Stomach (tissue), 9 donors: ENCODE data around the gene KDM2B. TPM values are rescaled to one million over a fixed set of nuclear protein-coding genes. Genes with fewer than 3 reads are reported as not detected.

Experiments
- DNase-seq, 2 donors: peaks; one replicate each; pipeline versions ENCODE4 v3.0.0 to v3.0.0-alpha.2; 2013 to 2019
- H3K27ac ChIP-seq, 5 donors: fragments of 200-600 bp in 4 of 5; sonication (generic) in 4 of 5; one replicate each; pipeline ENCODE4 v1.5.1; 2013 to 2019; ENCODE audit warnings: mild to moderate bottlenecking in 1 of 5, moderate library complexity in 1 of 5
- H3K27me3 ChIP-seq, 3 donors: fragments of 200-600 bp; sonication (generic); one replicate each; pipeline ENCODE4 v1.5.1; 2017 to 2019; ENCODE audit warnings: mixed run types in 1 of 3
- H3K36me3 ChIP-seq, 4 donors: fragments of 200-600 bp; sonication (generic); 1 replicate in 3 of 4; 2 replicates in 1 of 4; pipeline ENCODE4 v1.5.1; 2016 to 2019
- H3K4me1 ChIP-seq, 4 donors: fragments of 200-600 bp; sonication (generic); one replicate each; pipeline ENCODE4 v1.5.1; 2016 to 2019
- H3K4me3 ChIP-seq, 4 donors: fragments of 200-600 bp; sonication (generic) in 3 of 4; one replicate each; pipeline ENCODE4 v1.5.1; 2016 to 2019; ENCODE audit warnings: mild to moderate bottlenecking in 1 of 4
- H3K9me3 ChIP-seq, 4 donors: fragments of 200-600 bp; sonication (generic); one replicate each; pipeline ENCODE4 v1.5.1; 2016 to 2019
- CTCF ChIP-seq, 7 experiments: fragments of 450-650 bp in 4 of 7; fragments of 200-600 bp in 3 of 7; sonication (generic) in 3 of 7; IDR thresholded peaks; one replicate each; pipeline ENCODE4 v1.5.1; 2016 to 2019; ENCODE audit warnings: antibody characterized with exemption in 7 of 7, control low read depth in 2 of 7, mild to moderate bottlenecking in 1 of 7
- EP300 ChIP-seq: sonication (generic); formaldehyde crosslinking; IDR thresholded peaks from one replicate; pipeline ENCODE4 v1.6.1; 2017; ENCODE audit warnings: antibody characterized with exemption
- POLR2A ChIP-seq, 4 donors: fragments of 450-650 bp; IDR thresholded peaks; one replicate each; pipeline ENCODE4 v1.6.1; 2016; ENCODE audit warnings: antibody characterized with exemption in 4 of 4, control low read depth in 2 of 4, mild to moderate bottlenecking in 1 of 4, moderate library complexity in 1 of 4
- POLR2AphosphoS5 ChIP-seq, 3 donors: sonication (generic); formaldehyde crosslinking; IDR thresholded peaks; one replicate each; pipeline ENCODE4 v1.6.1; 2016; ENCODE audit warnings: antibody characterized with exemption in 3 of 3
- WGBS, 5 donors: extraction: QIAGEN DNeasy Blood & Tissue Kit in 3 of 5; methylation state at CpG; one replicate each; pipeline versions ENCODE4 v1.1.5 to v1.1.7; 2013 to 2018; 5-methylcytosine and 5-hydroxymethylcytosine counted together
- intact Hi-C: fragments of 100-400 bp; cut with DNase I; formaldehyde crosslinking; loops from one replicate; pipeline ENCODE4 v1.15.1; 2023; ENCODE audit warnings: low total_unique reads
- polyA plus RNA-seq, 3 donors: library from polyadenylated mRNA; stranded (reverse); fragments of 200-250 nt; gene quantifications; one replicate each; pipeline ENCODE4 v1.2.3, GENCODE V29; 2013
- total RNA-seq, 5 donors: library from RNA; depleted of rRNA; stranded (reverse); fragments of >200 nt; gene quantifications; one replicate each; pipeline versions ENCODE4 v1.1.0 to v1.2.3, GENCODE V29; 2014 to 2016
- donor health status: healthy with polysubstance abuse.
- donor health status: Bipolar disorder and iron deficiency.
- donor health status: healthy.

KDM2B gene
- total and polyA plus RNA-seq, 8 donors: 5.8 to 72.8 (median 11.7) TPM

- Histone ChIP-seq H3K9me3 (no peaks in the 10 kb centered on the region), H3K4me3 (peak overlapping the region; percentile 62 to 74 (median 68)), H3K27me3 (no peaks in the 10 kb centered on the region), H3K36me3 (peaks cover 0 to 4% (median 0%) of the 10 kb centered on the region in 4 donors), H3K27ac (peak overlapping the region; percentile 36 to 96 (median 67)), H3K4me1 (peaks cover 12 to 29% (median 22%) of the 10 kb centered on the region in 4 donors)
- TF ChIP-seq POLR2A (IDR thresholded peaks at IDR 0.05) (no peak), CTCF (IDR thresholded peaks at IDR 0.05) (no peak), POLR2AphosphoS5 (IDR thresholded peaks at IDR 0.05) (no peak), EP300 (no peak)
- intact Hi-C loops: no loop called here
- DNase-seq: peak; percentile 29 to 61
- WGBS, 5 donors: 10 to 16% (median 11%) methylated on average over 48 to 70 of the region's 70 CpGs
These were observed 114.7 kb downstream of the KDM2B start for GRCh38 chr12:121465921-121466793.

GRCh38 chr12:121464331-121464730, 116.5 kb downstream of the KDM2B start:
- DNase-seq: no peak
- TF ChIP-seq CTCF (IDR thresholded peaks at IDR 0.05) (no peak), POLR2AphosphoS5 (IDR thresholded peaks at IDR 0.05) (no peak), EP300 (no peak), POLR2A (IDR thresholded peaks at IDR 0.05) (no peak)
- H3K36me3 ChIP-seq: peaks cover 0 to 4% (median 0%) of the 10 kb centered on the region in 4 donors
- no peaks in the 10 kb centered on the region for H3K9me3 ChIP-seq
- no peak overlapping the region for H3K4me3 ChIP-seq
- H3K27me3 ChIP-seq: no peaks in the 10 kb centered on the region
- H3K27ac ChIP-seq: no peak overlapping the region
- WGBS, 5 donors: 91 to 97% (median 95%) methylated on average over 13 of the region's 13 CpGs
- intact Hi-C loops: no loop called here
- peaks cover 12 to 29% (median 23%) of the 10 kb centered on the region in 4 donors for H3K4me1 ChIP-seq

- Histone ChIP-seq H3K27ac (peak overlapping the region in 1 of 5 donors; percentile 0), H3K36me3 (peaks cover 0 to 4% (median 0%) of the 10 kb centered on the region in 4 donors), H3K9me3 (no peaks in the 10 kb centered on the region), H3K4me3 (no peak overlapping the region), H3K4me1 (peaks cover 5 to 14% (median 10%) of the 10 kb centered on the region in 4 donors), H3K27me3 (no peaks in the 10 kb centered on the region)
- intact Hi-C loops: no loop called here
- DNase-seq: no peak
- 88 to 95% (median 90%) methylated on average over 5 of the region's 5 CpGs for WGBS, 5 donors
- no peak for TF ChIP-seq CTCF (IDR thresholded peaks at IDR 0.05)
- no peak for TF ChIP-seq EP300
- no peak for TF ChIP-seq POLR2A (IDR thresholded peaks at IDR 0.05)
- TF ChIP-seq POLR2AphosphoS5 (IDR thresholded peaks at IDR 0.05): no peak
These were observed 119.8 kb downstream of the KDM2B start for GRCh38 chr12:121461048-121461447.

- H3K27ac ChIP-seq: no peak overlapping the region
- H3K27me3 ChIP-seq: no peaks in the 10 kb centered on the region
- TF ChIP-seq POLR2AphosphoS5 (IDR thresholded peaks at IDR 0.05) (no peak), POLR2A (IDR thresholded peaks at IDR 0.05) (no peak), CTCF (IDR thresholded peaks at IDR 0.05) (no peak), EP300 (no peak)
- H3K4me1 ChIP-seq: peaks cover 0 to 32% (median 16%) of the 10 kb centered on the region in 4 donors
- H3K9me3 ChIP-seq: no peaks in the 10 kb centered on the region
- 80 to 89% (median 89%) methylated on average over 8 of the region's 8 CpGs for WGBS, 5 donors
- DNase-seq: no peak
- intact Hi-C loops: no loop called here
- H3K36me3 ChIP-seq: peaks cover 0 to 18% (median 15%) of the 10 kb centered on the region in 4 donors
- no peak overlapping the region for H3K4me3 ChIP-seq
These were observed 124.3 kb downstream of the KDM2B start for GRCh38 chr12:121456551-121456950.
